Posterior cingulate gyrus (tissue), 11 donors: Measurements from ENCODE around the gene STK24.
A peak's percentile ranks its signal among the peaks of the same experiment; 100 is the strongest.

Source experiments
- DNase-seq, 10 donors: peaks; one replicate each; pipeline versions ENCODE4 v3.0.0 to v3.0.0-alpha.2; 2020 to 2021; ENCODE audit warnings: mixed read lengths in 3 of 10
- intact Hi-C: fragments of 100-400 bp; cut with DNase I; formaldehyde crosslinking; loops from one replicate; pipeline ENCODE4 v1.15.1; 2023

STK24 gene

GRCh38 chr13:98517576-98518310 is 59.2 kb downstream of the STK24 start:
- DNase-seq: no peak
- intact Hi-C loops: loop anchor here (10.0 kb wide), 1 partner anchor 57 kb away; the partner anchor contains the start of gene STK24

GRCh38 chr13:98515818-98516465 is 61.0 kb downstream of the STK24 start:
- intact Hi-C loops: loop anchor here (10.0 kb wide), 1 partner anchor 59 kb away; the partner anchor contains the start of gene STK24
- DNase-seq: no peak

GRCh38 chr13:98514288-98514687 is 62.6 kb downstream of the STK24 start:
- intact Hi-C loops: loop anchor here (10.0 kb wide), 1 partner anchor 61 kb away; the partner anchor contains the start of gene STK24
- no peak for DNase-seq

- DNase-seq: no peak
- intact Hi-C loops: loop anchor here (10.0 kb wide), 1 partner anchor 61 kb away; the partner anchor contains the start of gene STK24
Measured at GRCh38 chr13:98513837-98514236, 63.1 kb downstream of the STK24 start.

- no peak for DNase-seq
Measured at GRCh38 chr13:98512774-98513665, 63.9 kb downstream of the STK24 start.

GRCh38 chr13:98511435-98511834 is 65.5 kb downstream of the STK24 start:
- intact Hi-C loops: loop anchor here (10.0 kb wide), 1 partner anchor 63 kb away; the partner anchor contains the start of gene STK24
- DNase-seq: no peak

More at GRCh38 chr13:98512774-98513665, 63.9 kb downstream of the STK24 start:
- intact Hi-C loops: loop anchor here (10.0 kb wide), 1 partner anchor 62 kb away; the partner anchor contains the start of gene STK24

GRCh38 chr13:98510156-98510509 is 66.8 kb downstream of the STK24 start:
- DNase-seq: no peak
- intact Hi-C loops: loop anchor here (10.0 kb wide), 1 partner anchor 65 kb away; the partner anchor contains the start of gene STK24

- DNase-seq: peak in 1 of 10 donors; percentile 84
- intact Hi-C loops: loop anchor here (10.0 kb wide), 1 partner anchor 65 kb away; the partner anchor contains the start of gene STK24
Measured at GRCh38 chr13:98509271-98510155, 67.4 kb downstream of the STK24 start.

GRCh38 chr13:98508685-98509084 is 68.2 kb downstream of the STK24 start:
- DNase-seq: no peak
- intact Hi-C loops: no loop called here

- DNase-seq: no peak
- intact Hi-C loops: no loop called here
Measured at GRCh38 chr13:98508280-98508679, 68.6 kb downstream of the STK24 start.

- intact Hi-C loops: no loop called here
- DNase-seq: peak in 4 of 10 donors; percentile 42 to 90 (median 65)
Measured at GRCh38 chr13:98507282-98507797, 69.6 kb downstream of the STK24 start.

GRCh38 chr13:98506728-98507230 is 70.1 kb downstream of the STK24 start:
- intact Hi-C loops: no loop called here
- no peak for DNase-seq

GRCh38 chr13:98506322-98506721 is 70.6 kb downstream of the STK24 start:
- intact Hi-C loops: no loop called here
- no peak for DNase-seq

- no peak for DNase-seq
- intact Hi-C loops: no loop called here
Measured at GRCh38 chr13:98505217-98505616, 71.7 kb downstream of the STK24 start.

- DNase-seq: no peak
- intact Hi-C loops: no loop called here
Measured at GRCh38 chr13:98504371-98504963, 72.4 kb downstream of the STK24 start.

GRCh38 chr13:98504029-98504351 is 72.9 kb downstream of the STK24 start:
- intact Hi-C loops: no loop called here
- no peak for DNase-seq

GRCh38 chr13:98503175-98504028 is 73.5 kb downstream of the STK24 start:
- intact Hi-C loops: no loop called here

GRCh38 chr13:98500963-98501421 is 75.9 kb downstream of the STK24 start:
- intact Hi-C loops: no loop called here

More at GRCh38 chr13:98503175-98504028, 73.5 kb downstream of the STK24 start:
- DNase-seq: no peak

More at GRCh38 chr13:98500963-98501421, 75.9 kb downstream of the STK24 start:
- no peak for DNase-seq
